K562 (cell line): ENCODE results near the gene NFYC. TPM values are rescaled to one million over a fixed set of nuclear protein-coding genes. Genes with fewer than 3 reads are reported as not detected.

Experiments
- ATAC-seq: fragments of 200-7000 bp; cut with Tn5 transposase; 3 replicates; pipeline ENCODE4 v1.9.1; 2020; ENCODE audit warnings: moderate library complexity
- BruUV-seq: library from RNA; stranded (reverse); fragments of 400-500 nt; replicated peaks from 2 replicates; lab custom pipeline; 2021; lab: Mats Ljungman, UMichigan
- CTCF ChIA-PET: fragments of 300-600 bp; formaldehyde crosslinking; extraction: SDS; loops from one replicate; lab custom pipeline; 2021; ENCODE audit warnings: low intra/inter-chr PET ratio; lab: Yijun Ruan, JAX
- POLR2A ChIA-PET: fragments of 300-600, 350-650 bp; sonication (Branson Sonifier 250); formaldehyde crosslinking; extraction: SDS; loops from one replicate; lab custom pipeline; 2021; ENCODE audit warnings: antibody characterized with exemption, inconsistent platforms; lab: Yijun Ruan, JAX
- DNase-seq, 4 experiments: peaks; one replicate each; pipeline versions ENCODE4 v3.0.0 to v3.0.0-alpha.2; 2011 to 2018; ENCODE audit warnings: low spot score in 3 of 4, mixed read lengths in 3 of 4; ENCODE audit errors: extremely low read depth in 1 of 4
- FAIRE-seq: peaks from 2 replicates; lab custom pipeline; 2011; peaks lifted over from hg19 to GRCh38; lab: Jason Lieb, UNC
- H2AFZ ChIP-seq: 2 replicates; pipeline ENCODE4 v1.6.0; 2011; ENCODE audit warnings: low read depth, low read length, control low read depth, inconsistent platforms
- H3K27ac ChIP-seq: fragments of 200-600 bp; 3 replicates; pipeline ENCODE4 v1.8.0; 2011; ENCODE audit warnings: low read depth, mild to moderate bottlenecking, control low read depth, inconsistent platforms, low read length, moderate library complexity, mixed read lengths; ENCODE audit errors: extremely low read depth
- H3K27me3 ChIP-seq, 2 experiments: fragments of 300-600 bp in 1 of 2; 2 replicates in 1 of 2; 3 replicates in 1 of 2; pipeline versions ENCODE4 v1.6.0 to v1.8.0; 2011; ENCODE audit warnings: inconsistent platforms in 2 of 2, low read length in 2 of 2, mild to moderate bottlenecking in 1 of 2, mixed read lengths in 1 of 2, moderate library complexity in 1 of 2; ENCODE audit not compliant: control insufficient read depth in 2 of 2, insufficient read depth in 2 of 2
- H3K36me3 ChIP-seq: fragments of 300-600 bp; 3 replicates; pipeline ENCODE4 v1.8.0; 2011; ENCODE audit warnings: mild to moderate bottlenecking, low read length, inconsistent platforms; ENCODE audit not compliant: control insufficient read depth, insufficient read depth
- H3K4me1 ChIP-seq, 2 experiments: fragments of 200-600 bp in 1 of 2; replicated peaks in 1 of 2; 2 replicates in 1 of 2; 3 replicates in 1 of 2; pipeline versions ENCODE4 v1.5.1 to v1.8.0; 2011; ENCODE audit warnings: inconsistent platforms in 2 of 2, low read length in 2 of 2, mild to moderate bottlenecking in 1 of 2, mixed read lengths in 1 of 2, moderate library complexity in 1 of 2; ENCODE audit not compliant: control insufficient read depth in 2 of 2, insufficient read depth in 2 of 2
- H3K4me2 ChIP-seq: 2 replicates; pipeline ENCODE4 v1.6.1; 2011; ENCODE audit warnings: low read length, control low read depth, inconsistent platforms, mixed read lengths; ENCODE audit not compliant: insufficient read depth
- H3K4me3 ChIP-seq: fragments of 200-600 bp; sonication (generic), shearing (Covaris generic); 2 replicates; pipeline ENCODE4 v1.5.1; 2016; ENCODE audit warnings: control low read depth, inconsistent platforms
- H3K79me2 ChIP-seq: fragments of 200-600 bp; 3 replicates; pipeline ENCODE4 v1.8.0; 2011; ENCODE audit warnings: low read length, inconsistent platforms; ENCODE audit not compliant: control insufficient read depth, insufficient read depth
- H3K9ac ChIP-seq, 2 experiments: 2 replicates each; pipeline versions ENCODE4 v1.6.0 to v1.6.1; 2011; ENCODE audit warnings: low read depth in 2 of 2, low read length in 2 of 2, control low read depth in 1 of 2, inconsistent platforms in 1 of 2, mild to moderate bottlenecking in 1 of 2, mixed read lengths in 1 of 2; ENCODE audit not compliant: insufficient read depth in 1 of 2
- H3K9me1 ChIP-seq: one replicate; pipeline ENCODE4 v1.6.0; 2011; ENCODE audit warnings: inconsistent platforms, mild to moderate bottlenecking, low read length, moderate library complexity; ENCODE audit not compliant: control insufficient read depth, insufficient read depth
- H3K9me3 ChIP-seq: replicated peaks from 2 replicates; pipeline ENCODE4 v1.5.1; 2011; ENCODE audit warnings: low read depth, low read length, inconsistent platforms; ENCODE audit not compliant: control insufficient read depth, insufficient read depth
- H4K20me1 ChIP-seq: replicated peaks from 2 replicates; pipeline ENCODE4 v1.6.1; 2011; ENCODE audit warnings: low read length, inconsistent platforms, mixed read lengths; ENCODE audit not compliant: control insufficient read depth, insufficient read depth
- COPS2 ChIP-seq: fragments of 450-650 bp; conservative IDR thresholded peaks from 2 replicates; pipeline ENCODE4 v1.6.1; 2016; ENCODE audit warnings: mild to moderate bottlenecking, moderate library complexity
- HSF4 ChIP-seq: fragments of 250-450 bp; sonication (Bioruptor Pico); IDR thresholded peaks from 2 replicates; pipeline ENCODE4 v2.1.2; 2022; ENCODE audit warnings: mild to moderate bottlenecking, moderate library complexity, borderline replicate concordance
- KLF13 ChIP-seq: fragments of 450-650 bp; IDR thresholded peaks from 2 replicates; pipeline ENCODE4 v1.6.1; 2016; ENCODE audit warnings: missing genetic modification characterization, low read depth, mild to moderate bottlenecking, missing compliant biosample characterization, moderate library complexity, borderline replicate concordance
- MED1 ChIP-seq: sonication (generic); formaldehyde crosslinking; IDR thresholded peaks from 2 replicates; pipeline ENCODE4 v1.8.1; 2023; ENCODE audit warnings: missing genetic modification reagents, borderline replicate concordance
- MYBL2 ChIP-seq, 2 experiments: fragments of 450-650 bp in 1 of 2; sonication (generic) in 1 of 2; formaldehyde crosslinking in 1 of 2; IDR thresholded peaks; 2 replicates each; pipeline versions ENCODE4 v1.6.1 to v1.8.1; 2017 to 2022; ENCODE audit warnings: borderline replicate concordance in 1 of 2, inconsistent platforms in 1 of 2, low read depth in 1 of 2, mild to moderate bottlenecking in 1 of 2, missing genetic modification reagents in 1 of 2, moderate library complexity in 1 of 2
- RFX1 ChIP-seq: fragments of 450-650 bp; IDR thresholded peaks from 2 replicates; pipeline ENCODE4 v1.6.1; 2016; ENCODE audit warnings: mild to moderate bottlenecking, moderate library complexity
- SETDB1 ChIP-seq: IDR thresholded peaks from one replicate; pipeline ENCODE4 v1.6.1; 2012; ENCODE audit warnings: low read length, control low read depth, inconsistent platforms
- TCF7L2 ChIP-seq: fragments of 150-350 bp; IDR thresholded peaks from 2 replicates; pipeline ENCODE4 v1.6.1; 2016; ENCODE audit warnings: low read depth, mild to moderate bottlenecking, low read length, moderate library complexity
- ZNF217 ChIP-seq: sonication (generic); formaldehyde crosslinking; IDR thresholded peaks from 2 replicates; pipeline ENCODE4 v1.8.0; 2022; ENCODE audit warnings: mild to moderate bottlenecking, missing genetic modification reagents
- ZNF224 ChIP-seq: sonication (generic); formaldehyde crosslinking; IDR thresholded peaks from 2 replicates; pipeline ENCODE4 v1.8.0; 2022; ENCODE audit warnings: mild to moderate bottlenecking, missing genetic modification reagents
- ZNF586 ChIP-seq: fragments of 450-650 bp; formaldehyde crosslinking; conservative IDR thresholded peaks from 2 replicates; pipeline ENCODE4 v1.4.0; 2020; ENCODE audit warnings: mild to moderate bottlenecking, moderate library complexity
- ZNF76 ChIP-seq: fragments of 250-450 bp; sonication (Bioruptor Pico); IDR thresholded peaks from 2 replicates; pipeline ENCODE4 v1.4.0; 2020; ENCODE audit warnings: mild to moderate bottlenecking, moderate library complexity, borderline replicate concordance
- WGBS: fragments of 100-300 bp; shearing (Covaris generic); methylation state at CpG from one replicate; pipeline ENCODE4 v1.1.6; 2016; ENCODE audit warnings: low coverage, mixed read lengths; ENCODE audit not compliant: insufficient coverage; ENCODE audit errors: missing lambda C conversion rate; 5-methylcytosine and 5-hydroxymethylcytosine counted together
- in situ Hi-C: fragments of 300-500 bp; cut with MboI; formaldehyde crosslinking; loops from 4 replicates; pipeline ENCODE4 v1.15.0; 2018; ENCODE audit warnings: inconsistent platforms, mixed read lengths
- intact Hi-C: fragments of 100-400 bp; cut with micrococcal nuclease; formaldehyde crosslinking; loops from 2 replicates; pipeline ENCODE4 v1.14.2; 2022
- polyA plus RNA-seq, 8 experiments: library from polyadenylated mRNA; depleted of rRNA in 4 of 8; stranded (reverse) in 5 of 8; unstranded in 3 of 8; fragments of >200 nt; fragmentation: Nextera tagmentation in 2 of 8; fragmentation: Illumina TruSeq in 1 of 8; extraction: Ambion mirVana in 2 of 8; extraction: Trizol in 1 of 8; gene quantifications; 2 replicates each; pipeline versions ENCODE4 v1.2.1 to v1.2.3, GENCODE V29; 2011 to 2014; ENCODE audit warnings: inconsistent platforms in 1 of 8, missing spikeins in 1 of 8
- total RNA-seq, 7 experiments: library from RNA; depleted of rRNA in 6 of 7; stranded (reverse); fragments of >200 nt in 6 of 7; fragmentation: Illumina TruSeq in 2 of 7; extraction: Trizol in 2 of 7; gene quantifications; 2 replicates each; pipeline versions ENCODE4 v1.2.1 to v1.2.3, GENCODE V29; 2011 to 2021; ENCODE audit warnings: low replicate concordance in 1 of 7
- TF ChIP-seq, protein P1 (sequence below): fragments of 450-650 bp; IDR thresholded peaks from 2 replicates; pipeline ENCODE4 v1.7.0; 2016; ENCODE audit warnings: borderline replicate concordance
- TF ChIP-seq, protein P2 (sequence below): fragments of 450-650 bp; IDR thresholded peaks from 2 replicates; pipeline ENCODE4 v1.6.1; 2018; ENCODE audit not compliant: partially characterized antibody
- TF ChIP-seq, protein P3 (sequence below): fragments of 250-450 bp; sonication (Bioruptor Pico); IDR thresholded peaks from 2 replicates; pipeline ENCODE4 v1.5.1; 2021; ENCODE audit warnings: mild to moderate bottlenecking

Gene NFYC
- total and polyA plus RNA-seq, 9 of the 15 experiments (the other 6 are each of a cell fraction or from before 2014, with no cell fraction given), result 4.8 to 59.8 (median 41.1) TPM

DNA sequence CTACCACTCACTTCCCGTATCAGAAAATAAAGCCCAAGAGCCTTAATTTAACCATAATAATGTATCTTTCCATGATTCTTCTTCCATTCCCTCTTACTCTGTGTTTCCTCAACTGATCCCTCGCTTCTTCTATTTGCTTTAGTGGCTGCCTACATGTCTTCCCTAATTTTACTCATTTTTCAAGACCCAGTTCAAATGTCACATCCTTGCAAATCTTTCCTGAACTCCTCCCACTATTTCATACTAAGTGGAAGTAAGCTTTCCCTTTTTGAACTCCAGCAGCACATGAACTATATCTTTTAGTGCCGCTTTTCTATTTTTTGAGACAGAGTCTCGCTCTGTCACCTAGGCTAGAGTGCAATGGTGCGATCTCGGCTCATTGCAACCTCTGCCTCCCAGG, 3.8 kb upstream of the NFYC start (continued):
- TF ChIP-seq ZNF224 (CRISPR knock-in tag), result no peak
- TF ChIP-seq MYBL2 (IDR thresholded peaks at IDR 0.05; ENCODE audit: low read depth), result no peak
- TF ChIP-seq MYBL2 (CRISPR knock-in tag; IDR thresholded peaks at IDR 0.05; ENCODE audit: borderline replicate concordance), result no peak
- TF ChIP-seq MED1 (CRISPR knock-in tag), result no peak
- TF ChIP-seq, protein P1, sequence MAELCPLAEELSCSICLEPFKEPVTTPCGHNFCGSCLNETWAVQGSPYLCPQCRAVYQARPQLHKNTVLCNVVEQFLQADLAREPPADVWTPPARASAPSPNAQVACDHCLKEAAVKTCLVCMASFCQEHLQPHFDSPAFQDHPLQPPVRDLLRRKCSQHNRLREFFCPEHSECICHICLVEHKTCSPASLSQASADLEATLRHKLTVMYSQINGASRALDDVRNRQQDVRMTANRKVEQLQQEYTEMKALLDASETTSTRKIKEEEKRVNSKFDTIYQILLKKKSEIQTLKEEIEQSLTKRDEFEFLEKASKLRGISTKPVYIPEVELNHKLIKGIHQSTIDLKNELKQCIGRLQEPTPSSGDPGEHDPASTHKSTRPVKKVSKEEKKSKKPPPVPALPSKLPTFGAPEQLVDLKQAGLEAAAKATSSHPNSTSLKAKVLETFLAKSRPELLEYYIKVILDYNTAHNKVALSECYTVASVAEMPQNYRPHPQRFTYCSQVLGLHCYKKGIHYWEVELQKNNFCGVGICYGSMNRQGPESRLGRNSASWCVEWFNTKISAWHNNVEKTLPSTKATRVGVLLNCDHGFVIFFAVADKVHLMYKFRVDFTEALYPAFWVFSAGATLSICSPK, result no peak
- no peak for TF ChIP-seq KLF13 (tag)
- no peak for TF ChIP-seq COPS2
- TF ChIP-seq ZNF76, result no peak
- TF ChIP-seq TCF7L2, result no peak
- no peak for TF ChIP-seq RFX1

DNA sequence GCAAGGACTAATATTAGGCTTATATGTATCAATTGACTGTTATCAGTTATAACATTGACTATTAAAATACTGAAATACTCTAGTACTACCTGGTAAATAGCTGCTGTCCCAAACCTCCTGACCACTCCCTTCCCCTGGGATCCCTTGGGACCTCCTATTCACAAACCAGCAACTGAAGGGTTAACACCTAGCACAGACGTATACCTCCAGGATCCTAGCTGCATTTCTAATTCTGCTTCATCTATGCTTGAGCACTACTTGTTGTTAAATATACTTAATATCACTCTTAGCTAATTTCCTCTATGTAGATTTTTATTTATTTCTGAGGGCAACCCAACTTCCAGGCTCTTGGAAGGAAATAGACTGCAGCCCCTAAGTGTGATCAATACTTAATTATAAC, 1.8 kb upstream of the NFYC start:
- WGBS, result 16% methylated on average over 1 of the region's 1 CpG
- POLR2A ChIA-PET, result interaction anchor here (0.6 to 11.9 kb wide), 9 partner anchors 11 to 200 kb away, joined by 3 to 212 read pairs (median 5); no protein-coding TSS in a partner anchor

More for the DNA sequence above, 1.8 kb upstream of the NFYC start:
- DNase-seq (no peak), FAIRE-seq (no peak), ATAC-seq (no peak)
- TF ChIP-seq, protein P2, sequence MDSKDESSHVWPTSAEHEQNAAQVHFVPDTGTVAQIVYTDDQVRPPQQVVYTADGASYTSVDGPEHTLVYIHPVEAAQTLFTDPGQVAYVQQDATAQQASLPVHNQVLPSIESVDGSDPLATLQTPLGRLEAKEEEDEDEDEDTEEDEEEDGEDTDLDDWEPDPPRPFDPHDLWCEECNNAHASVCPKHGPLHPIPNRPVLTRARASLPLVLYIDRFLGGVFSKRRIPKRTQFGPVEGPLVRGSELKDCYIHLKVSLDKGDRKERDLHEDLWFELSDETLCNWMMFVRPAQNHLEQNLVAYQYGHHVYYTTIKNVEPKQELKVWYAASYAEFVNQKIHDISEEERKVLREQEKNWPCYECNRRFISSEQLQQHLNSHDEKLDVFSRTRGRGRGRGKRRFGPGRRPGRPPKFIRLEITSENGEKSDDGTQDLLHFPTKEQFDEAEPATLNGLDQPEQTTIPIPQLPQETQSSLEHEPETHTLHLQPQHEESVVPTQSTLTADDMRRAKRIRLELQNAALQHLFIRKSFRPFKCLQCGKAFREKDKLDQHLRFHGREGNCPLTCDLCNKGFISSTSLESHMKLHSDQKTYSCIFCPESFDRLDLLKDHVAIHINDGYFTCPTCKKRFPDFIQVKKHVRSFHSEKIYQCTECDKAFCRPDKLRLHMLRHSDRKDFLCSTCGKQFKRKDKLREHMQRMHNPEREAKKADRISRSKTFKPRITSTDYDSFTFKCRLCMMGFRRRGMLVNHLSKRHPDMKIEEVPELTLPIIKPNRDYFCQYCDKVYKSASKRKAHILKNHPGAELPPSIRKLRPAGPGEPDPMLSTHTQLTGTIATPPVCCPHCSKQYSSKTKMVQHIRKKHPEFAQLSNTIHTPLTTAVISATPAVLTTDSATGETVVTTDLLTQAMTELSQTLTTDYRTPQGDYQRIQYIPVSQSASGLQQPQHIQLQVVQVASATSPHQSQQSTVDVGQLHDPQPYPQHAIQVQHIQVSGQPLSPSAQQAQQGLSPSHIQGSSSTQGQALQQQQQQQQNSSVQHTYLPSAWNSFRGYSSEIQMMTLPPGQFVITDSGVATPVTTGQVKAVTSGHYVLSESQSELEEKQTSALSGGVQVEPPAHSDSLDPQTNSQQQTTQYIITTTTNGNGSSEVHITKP, result no peak
- TF ChIP-seq SETDB1 (no peak), ZNF217 (CRISPR knock-in tag) (no peak), HSF4 (CRISPR knock-in tag) (no peak), ZNF586 (CRISPR knock-in tag) (no peak)
- TF ChIP-seq, protein P3, sequence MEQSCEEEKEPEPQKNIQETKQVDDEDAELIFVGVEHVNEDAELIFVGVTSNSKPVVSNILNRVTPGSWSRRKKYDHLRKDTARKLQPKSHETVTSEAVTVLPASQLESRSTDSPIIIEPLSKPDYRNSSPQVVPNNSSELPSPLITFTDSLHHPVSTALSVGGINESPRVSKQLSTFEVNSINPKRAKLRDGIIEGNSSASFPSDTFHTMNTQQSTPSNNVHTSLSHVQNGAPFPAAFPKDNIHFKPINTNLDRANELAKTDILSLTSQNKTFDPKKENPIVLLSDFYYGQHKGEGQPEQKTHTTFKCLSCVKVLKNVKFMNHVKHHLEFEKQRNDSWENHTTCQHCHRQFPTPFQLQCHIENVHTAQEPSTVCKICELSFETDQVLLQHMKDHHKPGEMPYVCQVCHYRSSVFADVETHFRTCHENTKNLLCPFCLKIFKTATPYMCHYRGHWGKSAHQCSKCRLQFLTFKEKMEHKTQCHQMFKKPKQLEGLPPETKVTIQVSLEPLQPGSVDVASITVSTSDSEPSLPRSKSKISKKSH (CRISPR knock-in tag), result no peak
- H3K27ac ChIP-seq, result no peak overlapping the region
- H3K4me1 ChIP-seq, result peaks cover 8 to 21% of the 10 kb centered on the region in 2 experiments; a peak in 4 of 5 replicates
- in situ Hi-C loops, result no loop called here
- no peak overlapping the region for H3K9ac ChIP-seq
- peaks cover 12% of the 10 kb centered on the region for H3K36me3 ChIP-seq
- intact Hi-C loops, result no loop called here
- no peaks in the 10 kb centered on the region for H3K27me3 ChIP-seq
- H4K20me1 ChIP-seq, result no peaks in the 10 kb centered on the region
- no TSS peak for BruUV-seq
- peaks cover 6% of the 10 kb centered on the region for H3K9me1 ChIP-seq
- no peak overlapping the region for H3K4me2 ChIP-seq
- CTCF ChIA-PET, result no interaction called here
- no peak overlapping the region for H2AFZ ChIP-seq
- no peak overlapping the region for H3K4me3 ChIP-seq
- H3K79me2 ChIP-seq, result peaks cover 60% of the 10 kb centered on the region
- no peaks in the 10 kb centered on the region for H3K9me3 ChIP-seq
